Right lobe of liver (tissue), 6 donors: ENCODE data around the gene RICTOR. TPM values are rescaled to one million over a fixed set of nuclear protein-coding genes. Genes with fewer than 3 reads are reported as not detected.

Experiments used
- ATAC-seq, 4 donors: fragments of 200-7000 bp; cut with Tn5 transposase; one replicate each; pipeline ENCODE4 v1.9.1; 2020; ENCODE audit warnings: mild to moderate bottlenecking in 4 of 4, moderate library complexity in 4 of 4
- DNase-seq, 3 donors: peaks; one replicate each; pipeline ENCODE4 v3.0.0-alpha.2; 2020
- H3K27ac ChIP-seq, 3 donors: fragments of 200-600 bp; one replicate each; pipeline ENCODE4 v1.8.0; 2022
- H3K27me3 ChIP-seq, 2 donors: fragments of 200-600 bp; one replicate each; pipeline ENCODE4 v1.8.0; 2022
- H3K36me3 ChIP-seq, 4 donors: fragments of 200-600 bp; sonication (generic) in 1 of 4; one replicate each; pipeline versions ENCODE4 v1.5.1 to v1.8.0; 2017 to 2022; ENCODE audit warnings: control low read depth in 1 of 4
- H3K4me1 ChIP-seq, 4 donors: fragments of 200-600 bp; sonication (generic) in 1 of 4; one replicate each; pipeline versions ENCODE4 v1.5.1 to v1.8.0; 2017 to 2022; ENCODE audit warnings: control low read depth in 1 of 4
- H3K4me3 ChIP-seq, 3 donors: fragments of 200-600 bp; one replicate each; pipeline ENCODE4 v1.8.0; 2022
- H3K9me3 ChIP-seq, 4 donors: fragments of 200-600 bp; sonication (generic) in 1 of 4; one replicate each; pipeline versions ENCODE4 v1.5.1 to v1.8.0; 2017 to 2022; ENCODE audit warnings: control low read depth in 1 of 4
- POLR2A ChIP-seq: fragments of 450-650 bp; IDR thresholded peaks from one replicate; pipeline ENCODE4 v1.6.1; 2017; ENCODE audit warnings: antibody characterized with exemption, mild to moderate bottlenecking
- WGBS: methylation state at CpG from one replicate; pipeline ENCODE4 v1.1.6; 2018; ENCODE audit warnings: low coverage, low lambda C conversion rate; ENCODE audit not compliant: insufficient coverage; ENCODE audit errors: missing lambda C conversion rate; 5-methylcytosine and 5-hydroxymethylcytosine counted together
- intact Hi-C, 2 donors: fragments of 100-400 bp; cut with DNase I; formaldehyde crosslinking; loops; one replicate each; pipeline versions ENCODE4 v1.11.2 to v1.14.1; 2022
- total RNA-seq, 6 experiments: library from RNA; depleted of rRNA in 2 of 6; stranded (reverse); fragments of >200 nt in 2 of 6; fragmentation: NEBNext Ultra II Directional in 3 of 6; extraction: Animal tissue kit (Norgen Biotek cat#: 25700) in 3 of 6; gene quantifications; one replicate each; pipeline versions ENCODE4 v1.1.0 to v1.2.4, GENCODE V29; 2016 to 2023
- TF ChIP-seq, protein P1 (sequence below), 4 donors: fragments of 200-600 bp in 3 of 4; fragments of 450-650 bp in 1 of 4; IDR thresholded peaks; one replicate each; pipeline versions ENCODE4 v1.5.1 to v1.8.0; 2016 to 2022; ENCODE audit warnings: antibody characterized with exemption in 4 of 4, mild to moderate bottlenecking in 2 of 4
- donor health status: DM: no; HTN: yes; CAD: no.
- donor health status: DM: no; HTN: no; CAD: no.
- donor health status: DM: no; HTN: no; CAD: no.
- donor health status: DM: no; HTN: yes; CAD: no.
- donor health status: DM: no; HTN: yes; CAD: no.

Gene RICTOR
- total RNA-seq, 6 experiments from 2014 or later, result 9.8 to 19.2 (median 14.6) TPM

DNA sequence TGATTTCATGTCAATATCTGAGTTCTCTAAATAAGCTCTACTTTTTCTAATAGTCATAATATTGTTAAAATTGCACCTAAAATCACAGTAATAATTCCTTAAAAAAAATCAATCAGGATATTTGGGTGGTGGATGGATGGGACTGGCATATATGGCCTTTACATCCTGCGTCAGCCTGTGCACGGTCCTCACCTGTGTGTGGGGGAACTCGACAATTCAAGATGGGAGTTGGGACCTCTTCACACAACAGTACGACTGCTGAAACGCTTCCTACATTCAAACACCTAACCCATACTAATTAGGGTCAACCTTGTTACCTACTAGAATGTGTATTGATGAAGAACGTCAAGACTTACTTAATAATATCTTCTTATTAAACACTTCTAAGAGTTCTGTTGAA lies 137.9 kb downstream of the RICTOR start:
- intact Hi-C loops, result no loop called here
- DNase-seq (no peak), ATAC-seq (no peak)
- Histone ChIP-seq H3K36me3 (peaks cover 0 to 9% (median under 1%) of the 10 kb centered on the region in 4 donors), H3K4me1 (no peaks in the 10 kb centered on the region), H3K9me3 (no peaks in the 10 kb centered on the region), H3K27me3 (no peaks in the 10 kb centered on the region), H3K27ac (no peak overlapping the region), H3K4me3 (no peak overlapping the region)
- WGBS, result 98% methylated on average over 6 of the region's 6 CpGs
- no peak for TF ChIP-seq POLR2A
- TF ChIP-seq, protein P1, sequence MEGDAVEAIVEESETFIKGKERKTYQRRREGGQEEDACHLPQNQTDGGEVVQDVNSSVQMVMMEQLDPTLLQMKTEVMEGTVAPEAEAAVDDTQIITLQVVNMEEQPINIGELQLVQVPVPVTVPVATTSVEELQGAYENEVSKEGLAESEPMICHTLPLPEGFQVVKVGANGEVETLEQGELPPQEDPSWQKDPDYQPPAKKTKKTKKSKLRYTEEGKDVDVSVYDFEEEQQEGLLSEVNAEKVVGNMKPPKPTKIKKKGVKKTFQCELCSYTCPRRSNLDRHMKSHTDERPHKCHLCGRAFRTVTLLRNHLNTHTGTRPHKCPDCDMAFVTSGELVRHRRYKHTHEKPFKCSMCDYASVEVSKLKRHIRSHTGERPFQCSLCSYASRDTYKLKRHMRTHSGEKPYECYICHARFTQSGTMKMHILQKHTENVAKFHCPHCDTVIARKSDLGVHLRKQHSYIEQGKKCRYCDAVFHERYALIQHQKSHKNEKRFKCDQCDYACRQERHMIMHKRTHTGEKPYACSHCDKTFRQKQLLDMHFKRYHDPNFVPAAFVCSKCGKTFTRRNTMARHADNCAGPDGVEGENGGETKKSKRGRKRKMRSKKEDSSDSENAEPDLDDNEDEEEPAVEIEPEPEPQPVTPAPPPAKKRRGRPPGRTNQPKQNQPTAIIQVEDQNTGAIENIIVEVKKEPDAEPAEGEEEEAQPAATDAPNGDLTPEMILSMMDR (IDR thresholded peaks at IDR 0.05), result no peak

DNA sequence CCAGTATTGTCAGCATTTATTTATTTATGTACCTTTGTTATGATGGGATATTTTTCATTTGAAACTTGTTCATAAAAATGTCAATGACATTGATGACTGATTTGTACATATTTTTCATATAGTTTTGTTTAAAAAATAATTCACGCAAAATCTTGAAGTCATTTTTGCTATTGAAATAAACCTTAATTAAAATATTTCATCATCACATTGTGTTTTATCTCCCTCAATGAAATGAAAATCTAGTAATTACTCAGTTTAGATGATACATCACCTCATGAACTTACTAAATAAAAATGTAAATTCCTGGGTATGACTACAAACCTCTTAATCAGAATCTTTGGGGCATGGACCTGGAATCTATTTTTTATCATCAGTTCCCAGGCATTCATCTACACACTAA lies 138.8 kb downstream of the RICTOR start:
- ATAC-seq, result no peak
- DNase-seq, result no peak
- peaks cover 0 to 9% (median 0%) of the 10 kb centered on the region in 4 donors for H3K36me3 ChIP-seq
- no peaks in the 10 kb centered on the region for H3K4me1 ChIP-seq
- H3K9me3 ChIP-seq, result no peaks in the 10 kb centered on the region
- H3K4me3 ChIP-seq, result no peak overlapping the region
- H3K27me3 ChIP-seq, result no peaks in the 10 kb centered on the region
- 32% methylated on average over 1 of the region's 1 CpG for WGBS
- no peak overlapping the region for H3K27ac ChIP-seq
- intact Hi-C loops, result no loop called here
- TF ChIP-seq, protein P1 (IDR thresholded peaks at IDR 0.05), result no peak
- TF ChIP-seq POLR2A, result no peak

DNA sequence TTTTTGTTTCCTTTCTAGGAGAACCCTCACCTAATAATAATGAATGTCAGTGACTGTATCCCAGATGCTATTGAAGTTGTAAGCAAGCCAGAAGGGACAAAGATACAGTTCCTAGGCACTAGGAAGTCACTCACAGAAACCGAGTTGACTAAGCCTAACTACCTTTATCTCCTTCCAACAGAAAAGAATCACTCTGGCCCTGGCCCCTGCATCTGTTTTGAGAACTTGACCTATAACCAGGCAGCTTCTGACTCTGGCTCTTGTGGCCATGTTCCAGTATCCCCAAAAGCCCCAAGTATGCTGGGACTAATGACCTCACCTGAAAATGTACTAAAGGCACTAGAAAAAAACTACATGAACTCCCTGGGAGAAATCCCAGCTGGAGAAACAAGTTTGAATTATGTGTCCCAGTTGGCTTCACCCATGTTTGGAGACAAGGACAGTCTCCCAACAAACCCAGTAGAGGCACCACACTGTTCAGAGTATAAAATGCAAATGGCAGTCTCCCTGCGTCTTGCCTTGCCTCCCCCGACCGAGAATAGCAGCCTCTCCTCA lies 141.3 kb downstream of the RICTOR start:
- no peak overlapping the region for H3K27ac ChIP-seq
- no peaks in the 10 kb centered on the region for H3K9me3 ChIP-seq
- H3K36me3 ChIP-seq, result peaks cover 0 to 9% (median 3%) of the 10 kb centered on the region in 4 donors
- H3K4me1 ChIP-seq, result no peaks in the 10 kb centered on the region
- DNase-seq, result no peak
- 47% methylated on average over 1 of the region's 4 CpGs for WGBS
- ATAC-seq, result no peak
- H3K4me3 ChIP-seq, result no peak overlapping the region
- no peak for TF ChIP-seq POLR2A
- TF ChIP-seq, protein P1 (IDR thresholded peaks at IDR 0.05), result no peak
- intact Hi-C loops, result no loop called here
- H3K27me3 ChIP-seq, result no peaks in the 10 kb centered on the region

DNA sequence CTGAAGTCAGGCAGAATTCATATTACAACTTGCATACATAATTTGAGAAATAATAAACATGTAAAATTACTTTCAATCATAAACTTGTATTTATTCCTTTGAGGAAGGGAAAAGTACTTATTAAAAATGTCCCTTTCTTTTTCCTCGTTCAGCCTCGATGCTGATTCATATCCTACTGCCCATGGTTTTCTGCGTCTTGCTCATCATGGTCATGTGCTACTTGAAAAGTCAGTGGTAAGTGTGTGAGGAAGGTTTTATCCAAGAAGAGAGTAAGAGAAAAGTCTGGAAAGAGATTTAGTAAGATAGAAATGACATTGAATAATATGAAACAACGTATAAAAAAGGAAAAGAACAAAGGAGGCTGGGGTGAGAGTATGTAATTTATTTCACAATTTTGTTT lies 142.5 kb downstream of the RICTOR start:
- intact Hi-C loops, result no loop called here
- Histone ChIP-seq H3K4me1 (no peaks in the 10 kb centered on the region), H3K4me3 (no peak overlapping the region), H3K27ac (no peak overlapping the region), H3K9me3 (no peaks in the 10 kb centered on the region), H3K27me3 (no peaks in the 10 kb centered on the region), H3K36me3 (peaks cover 0 to 6% (median 3%) of the 10 kb centered on the region in 4 donors)
- no peak for TF ChIP-seq POLR2A
- TF ChIP-seq, protein P1 (IDR thresholded peaks at IDR 0.05), result no peak
- DNase-seq, result no peak
- WGBS, result 79% methylated on average over 4 of the region's 4 CpGs
- no peak for ATAC-seq
